ENCODE measurements around the gene PPARG. TPM values are rescaled to one million over a fixed set of nuclear protein-coding genes. Genes with fewer than 3 reads are reported as not detected.
"Not testable (repeated sequence)": the region's sequence is repeated elsewhere in the genome, so short reads cannot be mapped to it uniquely, and the experiment has no call there.

Gene PPARG
- total RNA-seq, 2 donors from 2014 or later, result 7.0 to 12.9 TPM

DNA sequence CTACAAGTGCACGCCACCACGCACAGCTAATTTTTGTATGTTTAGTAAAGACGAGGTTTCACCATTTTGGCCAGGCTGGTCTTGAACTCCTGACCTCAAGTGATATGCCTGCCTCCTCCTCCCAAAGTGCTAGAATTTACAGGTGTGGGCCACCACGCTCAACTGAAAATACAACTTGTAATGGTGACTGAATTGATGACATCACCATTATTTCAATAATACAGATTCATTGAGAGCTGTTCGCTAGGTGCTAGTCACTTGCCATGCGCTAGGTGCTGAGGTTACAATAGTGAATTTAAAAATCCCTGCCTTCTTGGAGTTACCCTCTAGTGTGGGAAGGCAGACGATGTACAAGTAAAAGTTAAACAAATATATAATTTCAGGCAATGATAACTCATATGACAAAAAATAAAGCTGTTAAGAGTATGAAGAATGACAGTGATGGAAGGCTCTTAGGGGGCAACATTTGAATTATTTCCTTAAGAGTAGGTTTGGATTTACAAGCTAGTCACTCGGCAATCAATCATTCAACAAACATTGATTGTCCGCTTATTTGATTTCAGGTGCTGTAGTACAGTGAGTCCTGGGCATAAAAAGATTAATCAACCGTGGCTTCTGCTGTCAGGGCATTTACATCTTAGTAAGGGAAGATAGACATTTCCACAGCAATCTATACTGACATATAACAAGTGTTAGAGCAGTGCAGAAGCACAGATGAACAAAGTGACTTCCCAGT, 9.1 kb upstream of the PPARG start:
- intact Hi-C loops (cut with DNase I), result no loop called here
- Histone ChIP-seq H3K27ac (no peak overlapping the region), H3K4me3 (no peak overlapping the region), H3K36me3 (no peaks in the 10 kb centered on the region), H3K9me3 (no peaks in the 10 kb centered on the region), H3K4me1 (replicated peaks) (no peaks in the 10 kb centered on the region), H3K27me3 (replicated peaks; ENCODE audit: insufficient read depth) (no peaks in the 10 kb centered on the region)
- TF ChIP-seq POLR2AphosphoS5 (IDR thresholded peaks at IDR 0.05), result no peak
- TF ChIP-seq POLR2A (IDR thresholded peaks at IDR 0.05), result no peak
- TF ChIP-seq, protein P1, sequence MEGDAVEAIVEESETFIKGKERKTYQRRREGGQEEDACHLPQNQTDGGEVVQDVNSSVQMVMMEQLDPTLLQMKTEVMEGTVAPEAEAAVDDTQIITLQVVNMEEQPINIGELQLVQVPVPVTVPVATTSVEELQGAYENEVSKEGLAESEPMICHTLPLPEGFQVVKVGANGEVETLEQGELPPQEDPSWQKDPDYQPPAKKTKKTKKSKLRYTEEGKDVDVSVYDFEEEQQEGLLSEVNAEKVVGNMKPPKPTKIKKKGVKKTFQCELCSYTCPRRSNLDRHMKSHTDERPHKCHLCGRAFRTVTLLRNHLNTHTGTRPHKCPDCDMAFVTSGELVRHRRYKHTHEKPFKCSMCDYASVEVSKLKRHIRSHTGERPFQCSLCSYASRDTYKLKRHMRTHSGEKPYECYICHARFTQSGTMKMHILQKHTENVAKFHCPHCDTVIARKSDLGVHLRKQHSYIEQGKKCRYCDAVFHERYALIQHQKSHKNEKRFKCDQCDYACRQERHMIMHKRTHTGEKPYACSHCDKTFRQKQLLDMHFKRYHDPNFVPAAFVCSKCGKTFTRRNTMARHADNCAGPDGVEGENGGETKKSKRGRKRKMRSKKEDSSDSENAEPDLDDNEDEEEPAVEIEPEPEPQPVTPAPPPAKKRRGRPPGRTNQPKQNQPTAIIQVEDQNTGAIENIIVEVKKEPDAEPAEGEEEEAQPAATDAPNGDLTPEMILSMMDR (IDR thresholded peaks at IDR 0.05), result no peak
- 84% methylated on average over 10 of the region's 10 CpGs for WGBS
- no peak for DNase-seq (ENCODE audit: low spot score)

DNA sequence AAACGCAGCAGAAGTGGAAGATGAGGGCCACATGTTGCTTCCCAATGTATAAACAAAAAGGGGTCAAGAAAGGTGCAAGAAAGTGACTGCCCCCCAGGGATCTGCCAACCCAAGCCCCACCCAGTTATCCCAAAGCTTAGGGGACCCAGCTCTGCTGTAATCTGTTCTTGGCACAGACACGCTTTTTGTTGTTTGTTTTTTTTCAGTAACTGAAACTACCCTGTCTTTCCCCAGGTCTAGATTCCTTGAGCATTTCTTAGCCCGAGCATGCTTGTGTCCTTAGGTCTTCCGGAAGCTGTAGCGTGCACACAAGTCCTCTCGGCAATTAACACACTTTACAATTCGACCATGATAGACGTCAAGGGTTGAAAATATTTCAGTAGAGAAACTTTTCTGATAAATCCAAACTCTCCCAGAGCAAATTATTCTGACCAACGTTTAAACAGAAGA, 8.5 kb upstream of the PPARG start:
- no peaks in the 10 kb centered on the region for H3K27me3 ChIP-seq (replicated peaks; ENCODE audit: insufficient read depth)
- no peaks in the 10 kb centered on the region for H3K9me3 ChIP-seq
- no peak overlapping the region for H3K4me3 ChIP-seq
- H3K27ac ChIP-seq, result no peak overlapping the region
- TF ChIP-seq, protein P1 (IDR thresholded peaks at IDR 0.05), result no peak
- TF ChIP-seq POLR2A (IDR thresholded peaks at IDR 0.05) (no peak), POLR2AphosphoS5 (IDR thresholded peaks at IDR 0.05) (no peak)
- intact Hi-C loops (cut with DNase I), result no loop called here
- DNase-seq (ENCODE audit: low spot score), result no peak
- H3K36me3 ChIP-seq, result no peaks in the 10 kb centered on the region
- no peaks in the 10 kb centered on the region for H3K4me1 ChIP-seq (replicated peaks)
- 15% methylated on average over 9 of the region's 9 CpGs for WGBS

DNA sequence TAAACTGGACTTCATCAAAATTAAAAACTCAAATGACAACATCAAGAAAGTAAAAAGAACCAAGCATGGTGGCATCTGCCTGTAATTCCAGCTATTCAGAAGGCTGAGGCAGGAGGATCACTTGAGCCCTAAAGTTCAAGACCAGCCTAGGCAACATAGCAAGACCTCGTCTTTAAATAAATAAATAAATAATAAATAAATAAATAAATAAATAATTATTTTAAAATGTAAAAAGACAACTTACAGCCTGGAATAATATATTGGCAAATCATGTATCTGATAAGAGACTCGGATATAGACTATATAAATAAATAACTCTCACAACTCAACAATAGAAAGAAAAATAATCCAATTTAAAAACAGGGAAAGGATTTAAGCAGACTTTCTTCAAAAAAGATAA, 4.3 kb upstream of the PPARG start:
- no peak overlapping the region for H3K27ac ChIP-seq
- intact Hi-C loops (cut with DNase I), result no loop called here
- no peaks in the 10 kb centered on the region for H3K36me3 ChIP-seq
- H3K9me3 ChIP-seq, result no peaks in the 10 kb centered on the region
- no peaks in the 10 kb centered on the region for H3K27me3 ChIP-seq (replicated peaks; ENCODE audit: insufficient read depth)
- TF ChIP-seq POLR2AphosphoS5 (IDR thresholded peaks at IDR 0.05) (no peak), POLR2A (IDR thresholded peaks at IDR 0.05) (no peak)
- TF ChIP-seq, protein P1 (IDR thresholded peaks at IDR 0.05), result no peak
- no peak for DNase-seq (ENCODE audit: low spot score)
- WGBS, result 81% methylated on average over 2 of the region's 2 CpGs
- no peaks in the 10 kb centered on the region for H3K4me1 ChIP-seq (replicated peaks)
- H3K4me3 ChIP-seq, result no peak overlapping the region

DNA sequence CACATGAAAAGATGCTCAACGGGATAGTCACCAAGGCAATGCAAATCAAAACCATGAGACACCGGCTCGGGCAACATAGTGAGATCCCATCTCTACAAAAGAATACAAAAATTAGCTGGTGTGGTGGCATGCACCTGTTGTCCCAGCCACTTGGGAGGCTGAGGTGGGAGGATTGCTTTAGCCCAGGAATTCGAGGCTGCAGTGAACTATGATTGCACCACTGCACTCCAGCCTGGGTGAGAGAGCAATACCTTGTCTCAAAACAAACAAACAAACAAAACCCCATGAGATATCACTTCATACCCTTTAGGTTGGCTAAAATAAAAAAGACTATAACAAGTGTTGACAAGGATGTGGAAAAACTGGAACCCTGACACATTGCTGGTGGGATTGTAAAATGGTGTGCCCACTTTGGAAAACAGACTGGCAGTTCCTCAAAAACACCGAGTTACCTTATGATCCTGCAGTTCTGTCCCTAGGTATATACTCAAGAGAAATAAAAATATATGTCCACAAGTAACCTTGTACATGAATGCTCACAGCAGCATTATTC, 3.8 kb upstream of the PPARG start:
- H3K27me3 ChIP-seq (replicated peaks; ENCODE audit: insufficient read depth), result no peaks in the 10 kb centered on the region
- H3K36me3 ChIP-seq, result no peaks in the 10 kb centered on the region
- H3K9me3 ChIP-seq, result no peaks in the 10 kb centered on the region
- WGBS, result 94% methylated on average over 5 of the region's 5 CpGs
- TF ChIP-seq POLR2AphosphoS5 (IDR thresholded peaks at IDR 0.05), result no peak
- TF ChIP-seq POLR2A (IDR thresholded peaks at IDR 0.05), result no peak
- TF ChIP-seq, protein P1 (IDR thresholded peaks at IDR 0.05), result no peak
- no peaks in the 10 kb centered on the region for H3K4me1 ChIP-seq (replicated peaks)
- intact Hi-C loops (cut with DNase I), result no loop called here
- DNase-seq (ENCODE audit: low spot score), result no peak
- H3K4me3 ChIP-seq, result no peak overlapping the region
- no peak overlapping the region for H3K27ac ChIP-seq

DNA sequence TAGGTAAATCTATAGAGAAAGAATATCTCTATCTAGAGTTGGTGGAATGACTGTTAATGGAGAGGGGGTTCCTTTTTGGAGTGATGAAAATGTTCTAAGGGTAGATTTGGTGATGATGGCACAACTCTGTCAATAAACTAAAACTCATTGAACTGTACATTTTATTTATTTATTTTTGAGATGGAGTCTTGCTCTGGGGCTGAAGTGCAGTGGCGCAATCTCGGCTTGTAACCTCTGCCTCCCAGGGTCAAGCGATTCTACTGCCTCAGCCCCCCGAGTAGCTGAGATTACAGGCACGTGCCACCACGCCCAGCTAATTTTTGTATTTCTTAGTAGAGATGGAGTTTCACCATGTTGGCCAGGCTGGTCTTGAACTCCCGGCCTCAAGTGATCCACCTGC, 3.1 kb upstream of the PPARG start:
- H3K27ac ChIP-seq; H3K4me3 ChIP-seq; H3K36me3 ChIP-seq; H3K27me3 ChIP-seq (replicated peaks; ENCODE audit: insufficient read depth); intact Hi-C loops (cut with DNase I); H3K9me3 ChIP-seq; DNase-seq (ENCODE audit: low spot score); H3K4me1 ChIP-seq (replicated peaks): not testable (repeated sequence)
- WGBS, result 94% methylated on average over 7 of the region's 7 CpGs
